ENCODE results near the gene CABLES2. TPM values are rescaled to one million over a fixed set of nuclear protein-coding genes. Genes with fewer than 3 reads are reported as not detected.
A peak's percentile ranks its signal among the peaks of the same experiment; 100 is the strongest.

Gene CABLES2
- total RNA-seq, 1 experiment from 2014 or later: 8.9 TPM

DNA sequence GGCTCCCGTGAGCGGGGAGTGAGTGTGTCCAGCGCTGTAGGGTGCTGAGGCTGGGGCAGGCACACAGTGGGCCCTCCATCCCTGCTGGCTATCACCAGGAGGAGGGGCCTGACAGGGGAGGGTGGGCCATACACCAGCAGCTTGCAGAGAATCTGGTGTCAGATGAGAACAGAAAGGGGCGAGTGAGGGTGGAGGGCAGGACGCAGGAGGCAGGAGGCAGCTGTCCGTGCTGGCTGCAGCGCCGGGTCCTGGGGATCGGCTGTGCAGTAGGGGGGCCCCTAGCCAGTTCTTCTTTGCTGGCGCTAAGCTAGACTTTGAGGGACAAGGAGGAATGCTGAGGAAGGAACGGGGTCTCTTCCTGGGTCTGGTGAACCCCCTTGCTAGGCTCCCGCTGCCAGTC is 1.6 kb upstream of the CABLES2 start:
- Histone ChIP-seq H3K36me3 (ENCODE audit: control insufficient read depth in 1 of 2, insufficient read depth in 2 of 2, low read length in 2 of 2) (no peaks in the 10 kb centered on the region), H4K20me1 (ENCODE audit: insufficient read depth) (no peaks in the 10 kb centered on the region), H3K4me1 (ENCODE audit: control insufficient read depth in 1 of 2, insufficient read depth in 2 of 2, low read length in 2 of 2) (peaks cover 29 to 40% of the 10 kb centered on the region in 2 experiments), H3K9me2 (ENCODE audit: insufficient read depth) (no peaks in the 10 kb centered on the region), H3K79me2 (ENCODE audit: insufficient read depth, low read length) (peaks cover 16% of the 10 kb centered on the region), H3K27me3 (ENCODE audit: insufficient read depth, low read length) (no peaks in the 10 kb centered on the region), H3K9ac (ENCODE audit: low read length) (no peak overlapping the region), H2AFZ (ENCODE audit: low read depth, low read length, poor library complexity, severe bottlenecking) (no peak overlapping the region), H3K4me2 (ENCODE audit: low read length) (no peak overlapping the region), H3K9me3 (ENCODE audit: control insufficient read depth in 1 of 2, insufficient read depth in 1 of 2, low read depth in 1 of 2, low read length in 2 of 2) (no peaks in the 10 kb centered on the region), H3K4me3 (replicated peaks in 1 of 2; ENCODE audit: low read depth in 1 of 2, low read length in 2 of 2) (no peak overlapping the region), H3K27ac (ENCODE audit: low read depth, low read length) (no peak overlapping the region; the same call in 1 of the 2 replicates)
- intact Hi-C loops (cut with micrococcal nuclease): no loop called here
- no peak for TF ChIP-seq SIN3A (IDR thresholded peaks at IDR 0.05; ENCODE audit: low read depth)
- no peak for TF ChIP-seq RAD21 (IDR thresholded peaks at IDR 0.05; ENCODE audit: low read depth)
- no peak for TF ChIP-seq EGR1 (IDR thresholded peaks at IDR 0.05; ENCODE audit: low read depth)
- no peak for TF ChIP-seq YY1 (IDR thresholded peaks at IDR 0.05; ENCODE audit: extremely low read depth, insufficient replicate concordance, low read depth, low read length)
- TF ChIP-seq CEBPB (IDR thresholded peaks at IDR 0.05; ENCODE audit: low read depth): no peak
- no peak for TF ChIP-seq FOSL1 (IDR thresholded peaks at IDR 0.05; ENCODE audit: low read depth)
- no peak for TF ChIP-seq SRF (IDR thresholded peaks at IDR 0.05; ENCODE audit: low read depth)
- BruUV-seq (replicated peaks): no TSS peak
- POLR2A ChIA-PET: no interaction called here
- CTCF ChIA-PET: interaction anchor here (2.0 to 2.7 kb wide), 2 partner anchors 26 to 208 kb away, joined by 9 to 20 read pairs; no protein-coding TSS in a partner anchor
- no peak for DNase-seq (ENCODE audit: low read depth, low spot score)
- RAD21 ChIA-PET (ENCODE audit: low non-redundant PET in 1 of 2, low total read pairs in 2 of 2, uncharacterized antibody in 2 of 2, unreplicated experiment in 2 of 2): no interaction called here
- no peak for ATAC-seq

DNA sequence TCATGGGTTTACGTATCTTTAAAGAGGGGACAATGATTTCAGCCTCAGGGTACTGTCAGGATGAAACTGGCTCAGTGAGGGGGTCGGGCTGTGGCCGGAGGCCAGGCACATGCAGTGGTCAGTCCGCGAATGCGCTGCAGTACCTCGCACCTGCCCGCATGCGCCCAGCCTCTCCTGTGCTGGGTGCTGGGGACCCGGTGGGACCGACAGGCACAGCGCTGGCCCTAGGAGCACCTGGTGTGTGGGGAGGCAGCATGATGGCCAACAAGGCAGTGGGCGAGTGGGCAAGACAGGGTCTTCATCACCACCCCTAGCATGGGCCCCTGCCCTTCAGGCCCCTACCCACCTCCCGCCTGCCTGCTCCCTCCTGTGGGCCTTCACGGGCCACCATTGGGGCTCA is 970 bp upstream of the CABLES2 start:
- BruUV-seq (replicated peaks): no TSS peak
- DNase-seq (ENCODE audit: low read depth, low spot score) (no peak), ATAC-seq (no peak)
- Histone ChIP-seq H3K27ac (ENCODE audit: low read depth, low read length) (peak overlapping the region; percentile 71; the same call in 1 of the 2 replicates), H4K20me1 (ENCODE audit: insufficient read depth) (no peaks in the 10 kb centered on the region), H3K27me3 (ENCODE audit: insufficient read depth, low read length) (no peaks in the 10 kb centered on the region), H3K36me3 (ENCODE audit: control insufficient read depth in 1 of 2, insufficient read depth in 2 of 2, low read length in 2 of 2) (no peaks in the 10 kb centered on the region), H3K9ac (ENCODE audit: low read length) (peak overlapping the region; percentile 62; the same call in 1 of the 2 replicates), H3K4me3 (replicated peaks in 1 of 2; ENCODE audit: low read depth in 1 of 2, low read length in 2 of 2) (peak overlapping the region; percentile 48 to 65; a peak in 3 of 4 replicates), H3K4me1 (ENCODE audit: control insufficient read depth in 1 of 2, insufficient read depth in 2 of 2, low read length in 2 of 2) (peaks cover 29 to 40% of the 10 kb centered on the region in 2 experiments), H3K4me2 (ENCODE audit: low read length) (peak overlapping the region; percentile 87), H3K79me2 (ENCODE audit: insufficient read depth, low read length) (peaks cover 16% of the 10 kb centered on the region), H3K9me2 (ENCODE audit: insufficient read depth) (no peaks in the 10 kb centered on the region), H2AFZ (ENCODE audit: low read depth, low read length, poor library complexity, severe bottlenecking) (no peak overlapping the region), H3K9me3 (ENCODE audit: control insufficient read depth in 1 of 2, insufficient read depth in 1 of 2, low read depth in 1 of 2, low read length in 2 of 2) (no peaks in the 10 kb centered on the region)
- ChIA-PET CTCF (interaction anchor here (1.2 kb wide), 1 partner anchor 209 kb away, joined by 3 read pairs; no protein-coding TSS in a partner anchor), POLR2A (no interaction called here), RAD21 (ENCODE audit: low non-redundant PET in 1 of 2, low total read pairs in 2 of 2, uncharacterized antibody in 2 of 2, unreplicated experiment in 2 of 2) (no interaction called here)
- TF ChIP-seq JUND (IDR thresholded peaks at IDR 0.05) (no peak), SRF (IDR thresholded peaks at IDR 0.05; ENCODE audit: low read depth) (no peak), RAD21 (IDR thresholded peaks at IDR 0.05; ENCODE audit: low read depth) (no peak), TCF7L2 (IDR thresholded peaks at IDR 0.05; ENCODE audit: borderline replicate concordance, extremely low read depth, insufficient read depth, insufficient read length) (no peak), CBX3 (IDR thresholded peaks at IDR 0.05; ENCODE audit: low read depth) (no peak), ZFX (IDR thresholded peaks at IDR 0.05) (no peak), ZNF274 (IDR thresholded peaks at IDR 0.05; ENCODE audit: low read depth, low read length) (no peak), POLR2A (IDR thresholded peaks at IDR 0.05; ENCODE audit: borderline replicate concordance, extremely low read depth, insufficient read depth, insufficient read length) (no peak)
- intact Hi-C loops (cut with micrococcal nuclease): no loop called here
